NCI-H82 (cell line): Measurements from ENCODE around the gene SFRP5.

ENCODE experiments used
- DNase-seq: peaks from one replicate; lab custom pipeline; 2025; lab: John Stamatoyannopoulos, UW

The SFRP5 gene

DNA sequence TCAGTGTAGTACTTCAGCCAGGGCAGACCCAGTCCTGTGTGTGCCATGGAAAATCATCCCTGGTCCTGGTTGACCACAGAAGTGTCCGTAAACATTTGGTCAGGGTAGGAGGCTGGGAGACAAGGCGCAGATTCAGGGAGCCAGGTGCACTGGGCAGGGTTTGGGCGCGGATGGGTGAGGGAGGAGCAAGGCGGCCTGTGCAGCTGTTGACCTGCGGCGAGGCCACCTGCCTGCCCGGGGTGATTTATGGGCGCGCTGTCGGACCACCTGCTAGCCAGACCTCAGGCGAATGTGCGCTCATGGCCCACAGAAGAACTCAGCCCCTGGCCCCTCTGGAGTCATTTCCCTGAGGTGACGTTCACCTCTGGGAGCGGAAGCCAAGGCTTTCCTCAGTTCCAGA lies 6.6 kb downstream of the SFRP5 start:
- peak; percentile 56 for DNase-seq

GRCh38 chr10:97764519-97764931 lies 7.3 kb downstream of the SFRP5 start:
- DNase-seq, result no peak

DNA sequence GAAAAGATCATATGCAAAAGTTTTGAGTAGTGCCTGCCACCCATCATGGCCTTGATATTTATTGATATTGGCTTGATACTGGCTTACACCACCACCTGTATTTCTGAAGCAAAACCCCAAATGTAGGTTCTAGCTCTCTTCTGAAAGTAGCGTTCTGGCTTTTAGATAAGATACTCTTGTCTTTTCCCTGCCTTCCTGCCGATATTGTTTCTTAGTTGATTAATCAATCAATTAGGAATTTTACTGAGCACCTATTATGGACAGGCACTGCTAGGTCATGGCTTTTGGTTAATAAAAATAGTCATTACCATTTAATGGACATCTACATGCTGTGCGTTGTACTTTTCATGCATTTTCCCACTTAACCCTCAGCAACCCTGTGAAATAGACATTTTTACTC lies 7.9 kb downstream of the SFRP5 start:
- no peak for DNase-seq

DNA sequence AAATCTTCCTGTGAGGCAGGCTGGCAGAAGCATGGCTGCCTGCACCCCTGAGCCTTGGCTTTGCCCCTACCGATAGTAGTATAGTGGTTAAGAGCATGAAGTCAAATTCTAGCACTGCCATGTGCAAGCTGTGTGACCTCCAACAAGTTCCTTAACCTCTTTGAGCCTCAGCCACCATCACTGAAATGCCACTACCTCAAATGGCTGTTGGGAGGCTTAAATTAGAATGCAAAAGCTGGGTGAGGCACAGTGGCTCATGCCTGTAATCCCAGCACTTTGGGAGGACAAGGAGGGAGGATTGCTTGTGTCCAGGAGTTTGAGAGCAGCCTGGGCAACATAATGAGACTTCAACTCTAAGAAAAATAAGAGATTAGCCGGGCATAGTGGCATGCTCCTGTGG lies 8.4 kb downstream of the SFRP5 start:
- no peak for DNase-seq

GRCh38 chr10:97762816-97763215 lies 9.0 kb downstream of the SFRP5 start:
- DNase-seq, result no peak

- DNase-seq, result no peak
Observed at GRCh38 chr10:97762056-97762455, 9.7 kb downstream of the SFRP5 start.

DNA sequence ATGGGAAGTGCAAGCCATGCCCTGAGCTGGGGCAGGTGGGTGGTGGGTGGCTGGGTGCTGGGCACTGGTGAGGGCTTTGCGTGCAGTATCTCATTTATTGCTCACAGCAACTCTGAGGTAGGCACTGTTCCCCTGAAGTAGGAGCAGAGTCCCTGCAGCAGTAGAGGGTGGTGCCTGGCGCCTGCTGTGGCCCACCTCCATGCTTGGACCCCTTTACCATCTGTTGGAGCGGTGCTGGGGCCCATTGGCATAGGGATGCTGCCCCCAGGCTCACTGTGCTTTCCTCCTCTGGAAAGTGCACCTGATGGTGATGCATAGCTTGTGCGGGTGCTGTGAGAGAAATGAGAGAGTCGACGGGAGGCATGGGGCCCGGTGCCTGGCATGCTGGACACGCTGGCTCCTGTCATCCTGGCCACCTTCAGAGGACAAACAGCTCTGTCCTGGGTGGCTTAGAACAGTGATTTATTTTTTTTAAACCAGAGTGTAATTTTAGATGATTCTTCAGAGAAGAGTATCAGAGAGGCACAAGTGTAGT lies 10.4 kb downstream of the SFRP5 start:
- no peak for DNase-seq

- DNase-seq, result no peak
Observed at GRCh38 chr10:97760461-97761257, 11.1 kb downstream of the SFRP5 start.

- DNase-seq, result no peak
Observed at GRCh38 chr10:97759946-97760345, 11.9 kb downstream of the SFRP5 start.

DNA sequence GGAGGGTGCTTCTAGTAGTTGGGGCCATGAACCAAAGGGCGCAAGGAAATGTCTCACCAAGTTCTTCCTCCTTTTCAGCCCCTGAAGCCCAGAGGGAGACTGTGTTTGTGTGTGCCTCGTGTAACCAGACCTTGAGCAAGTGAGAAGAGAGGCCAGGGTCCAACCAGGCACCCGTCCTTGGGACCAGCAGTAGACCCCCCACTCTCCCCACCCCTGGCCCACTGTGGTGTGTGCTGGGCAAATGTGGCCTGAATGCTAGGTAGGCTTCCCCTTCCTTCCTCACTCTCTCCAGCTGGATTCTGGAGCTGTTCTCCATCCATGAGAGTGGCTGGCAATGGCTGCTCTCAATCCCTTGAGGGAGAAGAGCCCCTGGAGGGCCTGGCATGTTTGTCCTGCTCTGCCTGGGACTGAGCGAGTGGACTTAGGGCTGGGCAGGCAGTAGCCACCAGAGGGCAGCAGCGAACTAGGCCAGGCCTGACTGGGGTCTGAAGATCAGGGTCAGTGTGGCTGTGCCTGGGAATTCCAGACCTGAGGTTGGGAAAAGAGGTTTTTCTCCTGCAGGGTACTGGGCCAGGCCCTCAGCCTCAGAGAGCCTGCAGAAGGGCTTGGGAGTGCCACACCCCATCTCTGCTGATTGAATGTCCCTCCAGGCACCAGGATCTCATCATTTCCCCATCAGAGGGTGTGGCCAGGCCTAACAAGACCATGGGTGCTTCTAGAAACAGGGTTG lies 12.5 kb downstream of the SFRP5 start:
- DNase-seq, result peak; percentile 79

DNA sequence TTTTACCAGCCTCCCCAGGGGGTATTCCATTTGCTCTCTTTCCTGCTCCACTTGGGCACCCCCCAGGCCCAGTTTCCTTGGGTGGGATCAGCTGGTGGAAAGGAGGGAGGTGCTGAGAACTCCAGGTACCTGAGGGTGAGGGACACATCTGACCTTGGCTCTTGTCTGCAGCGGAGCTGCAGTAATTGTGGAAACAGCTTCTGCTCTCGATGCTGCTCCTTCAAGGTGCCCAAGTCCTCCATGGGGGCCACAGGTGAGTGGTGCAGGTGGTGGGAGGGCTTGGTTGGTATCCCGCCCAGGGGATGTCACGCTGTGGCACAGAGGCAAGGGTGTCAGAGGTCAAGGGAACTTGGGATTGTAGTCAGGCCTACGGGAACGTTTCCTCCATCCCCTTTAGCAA lies 14.3 kb downstream of the SFRP5 start:
- DNase-seq, result no peak

DNA sequence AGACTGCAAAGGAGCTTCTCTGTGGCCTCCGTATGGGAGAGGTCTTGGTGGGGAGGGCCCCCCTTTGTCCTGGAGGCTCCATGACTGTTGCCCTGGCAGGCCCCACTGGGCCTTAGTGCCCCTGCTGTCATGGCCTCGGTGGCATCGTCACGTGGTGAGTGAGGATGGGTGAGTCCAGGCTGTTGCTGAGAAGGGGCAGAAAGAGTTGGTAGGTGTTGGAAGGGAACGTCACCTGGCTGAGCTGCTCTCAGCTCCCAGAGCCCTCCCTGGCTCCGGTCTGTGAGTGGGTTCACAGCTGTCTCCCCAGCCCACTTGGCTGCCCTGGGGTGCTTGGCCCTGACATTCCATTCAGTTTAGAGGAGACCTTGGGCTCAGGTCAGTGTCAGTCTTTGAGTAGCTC lies 16.1 kb downstream of the SFRP5 start:
- DNase-seq, result no peak

GRCh38 chr10:97754726-97755125 lies 17.1 kb downstream of the SFRP5 start:
- no peak for DNase-seq

DNA sequence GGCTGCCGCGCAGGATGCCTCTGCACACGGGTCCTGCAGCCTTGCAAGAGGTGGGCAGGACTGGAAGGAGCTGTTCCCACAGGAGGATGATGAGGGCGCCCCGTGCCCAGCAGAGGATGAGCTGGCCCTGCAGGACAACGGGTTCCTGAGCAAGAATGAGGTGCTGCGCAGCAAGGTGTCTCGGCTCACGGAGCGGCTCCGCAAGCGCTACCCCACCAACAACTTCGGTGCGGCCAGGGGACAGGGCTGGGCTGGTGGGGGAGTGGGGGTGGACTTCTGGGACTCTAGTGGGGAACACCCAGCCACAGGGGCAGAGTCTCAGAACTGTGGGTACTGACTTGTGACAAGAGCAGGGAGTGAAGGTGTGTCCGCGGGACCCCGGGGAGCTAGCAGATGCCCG lies 18.8 kb downstream of the SFRP5 start:
- no peak for DNase-seq

DNA sequence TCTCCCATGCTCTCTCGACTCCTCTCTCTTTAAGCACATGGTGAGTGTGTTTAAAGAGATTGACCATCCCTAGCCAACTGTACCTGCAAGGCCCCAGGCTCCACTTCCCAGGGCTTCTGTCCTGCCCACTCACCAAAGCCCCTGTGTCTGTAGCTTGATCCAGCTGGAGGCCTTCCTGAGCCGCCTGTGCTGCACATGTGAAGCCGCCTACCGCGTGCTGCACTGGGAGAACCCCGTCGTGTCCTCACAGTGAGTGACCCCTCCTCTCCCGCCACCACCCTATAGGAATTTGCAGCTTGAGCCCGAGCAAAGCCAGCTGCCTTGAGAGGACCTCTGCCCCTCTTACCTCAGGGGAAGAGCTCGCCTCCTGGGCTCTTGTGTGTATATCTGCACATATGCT lies 23.7 kb downstream of the SFRP5 start:
- no peak for DNase-seq

DNA sequence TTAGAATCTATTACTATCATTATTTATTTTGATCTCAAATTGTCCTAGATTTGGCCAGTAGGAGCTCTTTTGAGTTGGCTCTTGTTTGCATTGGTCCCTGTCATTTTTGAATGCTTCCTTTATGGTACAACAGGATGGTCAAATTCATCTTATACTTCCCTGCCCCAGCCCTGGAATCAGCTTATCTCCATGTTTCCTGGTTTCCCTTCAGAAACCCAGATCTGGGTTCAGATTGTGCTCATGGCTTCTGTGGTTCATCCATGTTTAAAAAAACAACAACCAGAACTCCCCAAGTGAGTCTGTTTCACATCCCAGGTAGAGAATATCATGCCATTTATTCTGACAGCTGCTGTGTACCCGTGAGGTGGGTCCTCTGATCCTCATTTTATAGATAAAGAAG lies 24.2 kb downstream of the SFRP5 start:
- DNase-seq, result no peak

GRCh38 chr10:97744405-97745035 lies 27.3 kb downstream of the SFRP5 start:
- DNase-seq, result no peak

GRCh38 chr10:97743169-97743943 lies 28.4 kb downstream of the SFRP5 start:
- DNase-seq, result no peak

- DNase-seq, result peak; percentile 77
Observed at GRCh38 chr10:97740613-97741012, 31.2 kb downstream of the SFRP5 start.

- DNase-seq, result no peak
Observed at GRCh38 chr10:97738616-97739015, 33.2 kb downstream of the SFRP5 start.

GRCh38 chr10:97737770-97738265 lies 34.0 kb downstream of the SFRP5 start:
- DNase-seq, result no peak
